Measurements from ENCODE around the gene ESPNL.

The ESPNL gene

DNA sequence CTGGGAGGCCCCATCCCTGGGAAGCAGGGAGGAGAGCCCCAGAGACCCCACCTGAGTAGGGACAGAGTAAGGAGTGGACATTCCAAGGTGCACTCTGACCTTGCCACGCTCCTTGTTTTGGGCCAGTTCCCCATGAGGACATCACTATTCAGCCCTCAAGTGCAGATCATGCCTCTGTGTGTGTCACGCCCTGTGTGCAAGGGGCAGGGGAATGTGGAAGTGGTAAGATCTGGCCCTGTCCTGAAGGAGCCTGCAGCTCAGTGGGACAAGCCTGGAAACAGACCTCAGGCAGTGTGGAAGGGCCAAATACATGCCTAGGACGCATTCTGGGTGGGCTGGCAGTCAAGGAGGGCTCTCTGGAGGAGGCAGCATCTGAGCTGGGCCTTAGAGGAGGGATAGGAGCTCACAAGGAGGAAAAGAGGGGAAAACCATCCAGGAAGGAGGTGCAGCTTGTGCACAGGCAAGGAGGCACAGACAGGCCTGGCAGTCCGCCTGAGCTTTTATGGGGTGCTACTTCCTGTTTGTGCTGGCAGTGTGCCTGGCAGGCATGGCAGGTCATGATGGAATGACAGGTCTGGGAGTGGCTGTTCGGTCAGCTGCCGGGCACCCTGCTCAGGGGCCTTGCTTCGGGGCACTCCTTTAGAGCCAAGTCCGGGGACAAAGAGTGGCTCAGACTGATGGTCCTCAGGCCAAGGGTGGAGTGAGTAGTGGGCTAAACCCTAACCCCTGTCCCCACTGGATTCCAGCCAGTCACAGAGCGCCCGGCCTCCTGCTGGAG lies 41.6 kb downstream of the ESPNL start:
- no peak for DNase-seq (ENCODE audit: low read depth)

DNA sequence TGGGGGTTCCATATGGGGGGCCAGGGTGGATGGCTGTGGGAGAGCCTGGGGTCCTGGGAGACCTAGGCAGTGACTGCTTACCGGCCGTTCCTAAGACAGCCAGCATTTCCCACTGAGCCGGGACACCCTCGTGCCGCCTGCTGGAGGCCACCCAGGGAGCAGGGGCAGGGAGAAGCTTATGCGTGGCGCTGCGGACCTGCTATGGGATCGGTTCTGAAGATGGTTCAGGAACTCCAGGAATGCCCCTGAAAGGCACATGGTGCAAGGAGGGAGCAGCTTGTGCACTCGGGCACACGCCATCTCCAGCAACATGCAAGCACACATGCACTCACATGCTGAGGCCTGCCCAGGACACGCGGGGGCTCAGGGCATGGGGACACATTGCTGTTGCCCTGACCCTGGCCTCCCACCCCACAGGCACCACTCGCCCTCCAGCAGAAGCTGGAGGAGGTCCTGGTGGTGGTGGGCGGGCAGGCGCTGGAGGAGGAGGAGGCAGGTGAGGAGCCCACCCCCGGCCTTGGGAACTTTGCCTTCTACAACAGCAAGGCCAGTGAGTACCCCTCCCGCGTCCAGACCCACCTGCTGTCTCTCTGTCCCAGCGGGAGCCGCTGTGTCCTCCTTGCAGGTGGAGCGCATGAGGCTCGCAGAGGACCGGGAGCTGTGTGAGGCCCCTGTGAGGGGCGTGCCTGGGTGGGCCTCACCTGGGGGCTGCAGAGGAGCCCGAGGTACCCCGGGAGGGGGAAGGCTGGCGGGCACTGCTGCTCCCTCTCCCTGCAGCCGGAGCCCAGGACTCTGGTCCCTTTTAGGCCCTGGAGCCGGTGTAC lies 42.5 kb downstream of the ESPNL start:
- DNase-seq (ENCODE audit: low read depth), result no peak

DNA sequence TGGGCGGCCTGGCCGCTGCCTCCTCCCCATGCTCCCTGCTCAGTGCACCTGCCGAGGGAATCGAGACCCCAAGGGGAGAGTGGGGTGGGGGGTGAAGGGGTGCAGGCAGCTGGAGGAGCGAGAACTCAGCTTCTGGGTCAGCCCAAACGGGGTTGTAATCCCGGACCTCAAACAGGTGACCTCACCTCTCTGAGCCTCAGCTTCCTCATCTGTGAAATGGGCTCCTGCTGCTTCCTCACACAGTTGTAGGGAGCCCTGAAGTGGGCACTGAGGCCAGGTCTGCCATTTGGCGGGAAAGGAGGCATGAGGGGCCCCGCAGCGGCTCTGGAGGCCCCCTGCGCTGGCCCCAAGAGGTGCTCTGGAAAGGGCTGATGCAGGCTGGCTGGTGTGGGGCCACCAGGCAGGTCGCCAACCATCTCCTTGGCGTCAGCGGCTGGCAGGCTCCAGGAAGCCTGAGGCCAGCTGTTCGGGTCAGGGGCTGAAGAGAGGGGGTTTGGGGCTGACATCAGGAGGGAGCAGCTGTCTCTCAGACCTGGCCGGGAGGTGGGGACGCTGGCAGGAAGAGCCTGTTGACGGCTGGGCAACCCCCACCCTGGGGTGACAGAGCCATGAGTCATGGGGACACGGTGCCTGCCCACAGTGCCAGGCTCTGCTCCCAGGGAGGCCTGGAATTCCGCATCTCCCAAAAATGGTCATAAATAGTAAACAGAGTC lies 43.3 kb downstream of the ESPNL start:
- DNase-seq (ENCODE audit: low read depth), result peak; percentile 68

DNA sequence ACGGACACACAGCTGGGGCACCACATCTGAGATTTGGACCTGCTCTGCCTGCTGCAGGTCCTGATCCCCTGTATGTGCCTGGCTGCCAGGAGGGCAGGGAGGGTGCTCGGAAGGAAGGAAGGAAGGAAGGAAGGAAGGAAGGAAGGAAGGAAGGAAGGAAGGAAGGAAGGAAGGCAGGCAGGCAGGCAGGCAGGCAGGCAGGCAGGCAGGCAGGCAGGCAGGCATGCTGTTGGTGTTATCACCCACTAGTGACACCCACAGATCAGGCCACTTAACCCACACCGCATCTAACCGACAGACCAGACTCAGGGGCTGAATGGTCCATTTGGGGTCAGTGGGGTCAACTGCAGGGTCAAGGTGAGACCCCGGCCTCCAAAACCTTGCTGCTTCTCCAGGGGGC lies 44.1 kb downstream of the ESPNL start:
- DNase-seq (ENCODE audit: low read depth), result no peak

DNA sequence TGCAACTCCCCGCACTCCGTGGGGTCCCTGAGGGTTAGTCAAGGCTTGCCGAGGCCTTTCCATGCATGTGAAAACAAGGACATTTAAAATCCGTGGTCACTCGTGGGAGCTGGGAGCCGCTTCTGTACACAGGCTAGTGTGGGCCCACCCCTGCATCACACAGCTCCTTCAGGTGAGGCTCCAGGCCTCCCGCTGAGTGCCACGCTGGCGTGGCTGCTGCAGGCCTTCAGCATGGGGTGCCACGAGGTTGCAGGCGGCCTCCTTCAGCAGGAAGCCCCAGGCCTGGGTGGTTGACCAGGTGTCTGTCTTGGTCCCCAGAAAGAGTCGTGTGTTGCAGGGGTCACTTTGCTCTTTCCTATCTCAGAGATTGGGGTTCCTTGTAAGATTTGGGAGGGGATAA lies 44.9 kb downstream of the ESPNL start:
- no peak for DNase-seq (ENCODE audit: low read depth)

DNA sequence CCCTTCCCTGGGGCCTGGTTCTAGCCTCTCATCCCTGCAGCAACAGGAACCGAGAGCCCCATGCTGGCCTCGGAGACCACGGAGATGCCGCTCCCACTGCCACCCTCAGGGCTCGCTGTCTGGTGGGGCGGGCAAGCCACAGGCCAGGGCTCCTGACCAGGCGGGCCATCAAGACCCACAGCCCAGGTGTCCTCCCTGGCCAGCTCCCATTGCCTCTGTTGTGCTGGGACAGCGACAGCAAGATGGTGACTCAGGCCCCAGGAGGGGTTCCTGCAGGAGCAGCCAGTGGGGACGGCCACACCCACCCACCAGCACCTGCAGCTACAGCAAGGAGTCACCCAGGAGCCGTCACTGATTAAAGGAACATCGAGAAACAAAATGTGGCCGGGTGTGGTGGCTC lies 45.7 kb downstream of the ESPNL start:
- DNase-seq (ENCODE audit: low read depth), result no peak

DNA sequence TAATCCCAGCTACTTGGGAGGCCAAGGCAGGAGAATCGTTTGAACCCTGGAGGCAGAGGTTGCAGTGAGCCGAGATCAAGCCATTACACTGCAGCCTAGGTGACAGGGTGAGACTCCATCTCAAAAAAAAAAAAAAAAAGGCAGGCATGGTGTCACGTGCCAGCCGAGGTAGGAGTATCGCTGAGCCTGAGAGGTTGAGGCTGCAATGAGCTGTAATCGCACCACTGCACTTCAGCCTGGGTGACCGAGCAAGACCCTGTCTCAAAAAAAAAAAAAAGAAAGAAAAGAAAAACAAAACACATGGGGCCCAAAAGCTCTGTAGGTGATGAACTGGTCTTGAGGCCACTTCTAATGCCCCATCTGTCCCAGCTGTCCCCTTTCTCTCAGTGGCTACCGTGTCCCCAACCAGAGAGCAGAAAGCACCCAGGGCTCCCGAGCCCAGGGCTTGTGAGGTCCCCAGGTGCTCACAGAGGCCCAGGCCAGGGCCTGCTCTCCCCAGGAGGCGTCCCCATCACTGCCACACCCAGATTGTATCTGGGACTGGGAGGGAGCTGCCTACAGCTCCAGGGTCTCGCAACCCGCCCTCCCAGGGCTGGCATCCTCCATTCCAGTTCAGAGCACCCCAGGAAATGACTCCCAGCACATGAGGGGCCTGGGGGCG lies 46.9 kb downstream of the ESPNL start:
- DNase-seq (ENCODE audit: low read depth), result no peak

DNA sequence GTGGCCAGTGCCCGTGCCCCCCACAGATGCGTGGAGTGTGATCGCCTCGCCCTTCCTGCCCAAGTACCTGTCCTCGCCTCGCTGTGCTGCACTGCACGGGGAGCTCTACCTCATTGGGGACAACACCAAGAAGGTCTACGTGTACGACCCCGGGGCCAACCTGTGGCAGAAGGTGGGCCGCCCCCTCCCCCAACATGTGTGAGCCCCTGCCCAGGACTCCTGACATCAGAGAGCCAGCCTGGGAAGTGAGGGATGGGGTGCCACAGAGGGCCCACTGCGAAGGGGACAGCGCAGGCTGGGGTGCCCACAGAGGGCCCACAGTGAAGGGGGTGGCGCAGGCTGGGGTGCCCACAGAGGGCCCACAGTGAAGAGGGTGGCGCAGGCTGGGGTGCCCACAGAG lies 48.8 kb downstream of the ESPNL start:
- DNase-seq (ENCODE audit: low read depth), result no peak

DNA sequence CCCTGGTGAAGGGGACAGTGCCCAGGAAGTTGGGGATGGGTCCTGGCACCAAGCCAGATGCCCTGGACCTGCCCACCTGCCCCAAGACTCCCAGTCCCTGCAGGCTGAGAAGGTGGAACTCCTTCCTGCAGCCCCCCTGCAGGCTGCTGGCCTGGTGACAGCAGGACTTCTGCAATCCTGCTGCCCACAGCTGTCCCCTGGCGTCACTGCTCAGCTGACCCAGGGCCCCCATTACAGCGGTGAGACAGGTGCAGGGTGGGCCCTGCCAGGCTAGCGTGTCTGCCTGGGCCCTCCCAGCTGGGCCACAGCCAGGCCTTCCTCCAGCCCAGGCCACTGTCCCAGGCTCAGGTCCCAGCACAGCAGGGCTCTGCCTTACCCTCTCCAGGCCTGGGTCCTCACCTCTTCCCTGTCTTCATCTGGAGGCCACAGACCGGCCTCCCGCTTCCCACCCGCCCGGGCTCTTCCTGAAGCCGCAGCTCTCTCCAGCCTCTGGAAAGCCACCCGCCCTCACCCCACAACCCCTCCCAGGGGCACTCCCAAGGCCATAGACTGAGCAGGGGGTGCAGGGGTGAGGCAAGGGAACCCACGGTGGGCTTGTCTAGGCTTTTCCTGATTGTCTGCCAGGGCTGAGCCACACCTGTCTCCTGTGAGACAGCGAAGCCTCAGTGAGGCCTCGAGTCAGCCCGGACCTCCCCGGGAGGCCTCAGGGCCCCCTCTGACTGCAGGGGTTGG lies 49.9 kb downstream of the ESPNL start:
- no peak for DNase-seq (ENCODE audit: low read depth)

DNA sequence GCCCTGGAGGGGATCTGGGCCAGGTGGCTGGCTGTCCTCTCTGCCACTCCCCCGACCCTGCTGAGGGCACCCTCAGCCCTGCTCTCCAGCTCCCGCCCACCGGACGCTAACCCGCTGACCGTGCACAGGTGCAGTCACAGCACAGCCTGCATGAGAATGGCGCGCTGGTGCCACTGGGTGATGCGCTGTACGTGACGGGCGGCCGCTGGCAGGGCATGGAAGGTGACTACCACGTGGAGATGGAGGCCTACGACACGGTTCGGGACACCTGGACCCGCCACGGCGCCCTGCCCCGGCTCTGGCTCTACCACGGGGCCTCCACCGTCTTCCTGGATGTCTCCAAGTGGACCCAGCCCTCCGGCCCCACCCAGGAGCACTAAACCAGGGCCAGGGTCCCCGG lies 50.5 kb downstream of the ESPNL start:
- DNase-seq (ENCODE audit: low read depth), result no peak

DNA sequence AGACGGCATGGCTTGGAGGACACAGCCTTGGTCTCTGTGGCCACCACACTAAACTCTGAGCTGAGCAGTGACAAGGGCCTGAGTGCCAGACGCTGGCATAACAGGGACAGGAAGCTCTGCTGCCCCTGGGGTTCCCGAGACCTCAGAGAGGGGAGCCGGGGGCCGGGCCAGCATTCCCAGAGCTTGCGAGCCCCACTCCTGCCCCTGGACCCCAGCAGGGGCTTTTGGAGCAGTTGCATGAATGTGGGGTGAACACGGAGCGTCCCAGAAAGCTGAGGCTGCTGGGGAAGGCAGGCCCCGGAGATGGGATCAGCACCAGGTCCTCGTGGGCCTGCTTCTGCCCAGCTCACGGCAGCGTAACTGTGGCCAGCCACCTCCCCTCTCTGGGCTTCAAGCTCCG lies 51.1 kb downstream of the ESPNL start:
- no peak for DNase-seq (ENCODE audit: low read depth)

DNA sequence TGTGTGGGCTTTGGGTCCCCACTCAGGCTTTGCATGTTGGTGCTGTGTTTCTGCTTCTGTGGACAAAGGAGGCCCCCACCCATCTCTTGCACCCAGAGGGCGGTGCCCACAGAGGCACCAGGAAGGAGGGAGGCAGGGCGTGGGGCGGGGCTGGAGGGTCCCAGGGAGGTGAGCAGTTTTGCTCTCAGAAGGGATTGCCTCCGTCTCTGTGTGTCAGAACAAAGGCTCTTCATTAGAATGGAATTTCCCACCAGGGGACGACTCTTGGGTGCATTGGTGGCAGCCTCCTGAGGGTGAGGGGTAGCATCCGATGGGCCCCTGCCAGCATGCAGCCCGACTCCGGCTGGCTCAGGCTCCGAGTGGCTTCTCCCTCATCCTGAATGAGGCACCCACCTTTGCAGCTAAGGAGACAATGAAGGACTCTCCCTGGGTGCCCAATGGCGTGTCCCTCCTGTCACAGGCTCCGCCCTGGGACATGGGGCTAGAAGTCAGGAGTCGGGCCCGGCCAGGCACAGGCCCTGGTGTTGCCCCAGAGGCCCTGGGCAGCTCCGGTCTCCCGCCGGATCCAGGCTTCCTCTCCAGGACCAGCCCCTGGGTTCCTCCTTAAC lies 51.6 kb downstream of the ESPNL start:
- DNase-seq (ENCODE audit: low read depth), result no peak

DNA sequence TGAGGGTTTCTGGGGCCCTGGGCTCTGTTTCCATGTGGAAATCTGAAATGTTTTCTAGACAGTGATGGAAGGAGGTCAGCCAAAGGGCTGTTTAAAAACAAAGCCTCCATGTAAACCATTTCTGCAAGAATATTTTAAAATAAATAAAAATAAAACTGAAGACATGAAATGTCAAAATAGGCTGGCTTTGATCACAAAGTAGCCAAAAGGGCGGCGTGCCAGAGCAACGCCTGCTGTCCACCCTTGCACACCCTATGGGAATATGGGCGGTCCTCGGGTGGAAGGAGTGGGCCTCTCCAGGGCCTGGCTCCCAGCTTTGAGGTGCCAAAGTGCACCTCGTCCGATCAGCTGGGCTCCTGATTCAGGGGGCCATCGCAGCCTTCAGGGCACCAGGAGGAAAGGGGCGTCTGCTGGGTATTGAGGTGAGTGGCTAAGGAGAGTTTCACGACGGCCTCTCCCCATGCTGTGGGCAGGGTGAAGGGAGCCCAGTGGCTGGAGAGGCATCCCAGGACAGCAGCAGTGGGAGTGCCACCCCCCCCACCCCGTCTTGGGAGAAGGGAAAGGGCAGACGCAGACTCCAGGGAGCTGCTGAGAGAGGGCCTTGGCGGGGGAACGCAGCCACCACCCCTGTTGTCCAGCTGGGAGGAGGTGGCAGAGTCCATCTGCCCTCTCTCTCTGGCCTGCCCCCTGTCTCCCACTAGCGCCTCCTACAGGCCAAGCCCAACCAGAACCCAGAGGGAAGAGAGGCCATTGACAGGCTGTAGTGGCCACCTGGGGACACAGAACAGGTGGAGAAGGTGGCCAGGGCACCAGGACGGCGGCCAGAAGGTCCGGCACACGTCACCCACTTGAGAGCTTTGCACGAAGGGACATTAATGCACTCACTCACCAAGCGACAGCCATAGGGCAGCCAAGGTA lies 52.9 kb downstream of the ESPNL start:
- DNase-seq (ENCODE audit: low read depth), result no peak

DNA sequence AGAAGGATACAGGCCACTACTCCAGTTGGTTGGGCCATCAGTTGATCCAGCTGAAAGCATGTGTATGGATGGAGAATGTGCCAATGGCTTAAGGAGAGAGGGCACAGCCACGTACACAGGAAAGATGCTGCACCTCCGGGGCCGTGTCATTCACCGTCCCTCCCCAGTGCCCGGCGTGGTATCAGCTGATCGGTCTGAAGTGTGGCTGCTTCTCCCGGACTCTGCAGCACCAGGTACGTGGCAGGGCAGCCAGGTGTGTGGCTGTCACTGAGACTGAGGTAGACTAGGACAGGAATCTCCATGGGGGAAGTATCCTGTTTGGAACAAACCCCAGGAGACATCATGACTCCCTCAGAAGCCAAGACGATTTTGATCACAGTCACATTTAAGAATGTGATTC lies 54.4 kb downstream of the ESPNL start:
- no peak for DNase-seq (ENCODE audit: low read depth)

DNA sequence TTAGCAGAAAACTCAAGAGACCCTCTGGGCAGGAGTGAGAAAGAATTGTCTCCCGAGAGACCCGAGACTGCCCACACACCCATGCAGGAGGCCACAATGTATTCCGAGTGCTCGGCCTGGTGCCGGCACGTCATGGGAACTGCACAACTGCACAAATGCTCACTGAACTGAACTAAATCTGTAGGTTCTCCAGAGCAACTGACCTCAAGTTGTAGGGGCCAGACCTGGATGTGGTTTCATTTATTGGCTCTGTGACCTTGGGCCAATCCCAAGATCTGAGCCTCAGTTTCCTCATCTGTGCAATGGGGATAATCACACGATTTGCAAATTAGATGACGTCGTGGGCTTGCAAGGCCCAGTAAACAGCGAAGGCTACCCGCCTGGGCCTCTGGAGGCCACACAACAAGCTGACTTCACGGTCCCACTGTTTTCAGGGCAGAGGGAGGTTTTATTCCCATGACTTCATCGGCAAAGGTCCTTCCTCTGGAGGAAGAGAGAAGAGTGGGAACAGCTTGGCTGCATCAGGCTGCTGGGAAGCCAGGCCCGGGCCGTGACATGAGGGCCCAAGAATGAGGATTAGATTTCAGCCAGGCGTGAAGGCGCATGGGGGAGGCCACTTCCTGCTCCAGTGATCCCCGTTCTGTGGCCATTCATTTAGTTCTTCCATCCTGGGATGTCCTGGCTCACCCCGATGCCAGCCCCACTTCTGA lies 55.1 kb downstream of the ESPNL start:
- no peak for DNase-seq (ENCODE audit: low read depth)

DNA sequence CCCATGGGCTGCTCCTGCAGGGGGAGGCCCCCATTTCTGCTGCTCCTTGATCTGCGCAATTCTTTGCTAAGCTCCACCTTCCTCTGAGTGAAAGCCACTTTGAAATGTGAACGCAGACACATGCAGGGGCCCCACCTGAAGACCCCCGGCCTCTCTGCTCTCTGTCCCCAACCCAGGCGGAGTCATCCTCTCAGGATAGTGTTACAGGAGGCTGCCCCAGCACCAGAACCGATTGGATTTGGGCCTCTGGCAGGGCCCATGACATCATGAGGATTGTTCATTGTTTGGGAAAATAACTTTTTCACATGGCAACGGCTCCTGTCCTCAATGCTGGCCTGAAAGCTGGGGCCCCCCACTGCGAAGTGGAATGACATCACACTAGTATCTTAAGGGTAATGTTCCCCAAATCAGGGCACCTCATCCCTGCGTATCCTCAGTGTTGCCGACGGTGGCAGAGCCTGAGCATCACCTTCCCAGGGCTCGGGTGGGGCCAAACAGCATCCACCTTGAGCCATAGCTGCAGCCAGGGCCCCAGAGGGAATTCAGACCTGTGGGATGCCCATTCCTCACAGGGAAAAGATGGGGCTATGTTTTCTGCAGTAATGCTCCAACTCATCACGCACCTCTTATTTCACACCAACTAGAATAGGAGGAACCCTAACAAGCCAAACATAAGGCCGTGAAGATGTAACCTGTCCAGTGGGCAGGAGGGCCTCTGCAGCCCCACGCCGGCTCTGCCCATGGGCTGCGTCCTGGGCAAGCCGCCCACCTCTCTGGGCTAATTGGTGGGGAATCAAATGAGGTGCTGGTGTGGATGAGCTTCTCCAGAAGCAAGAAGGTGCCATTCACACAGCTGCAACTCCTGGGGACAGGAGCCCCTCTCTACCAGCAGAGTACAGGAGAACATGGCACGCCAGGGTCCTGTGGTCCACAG lies 55.9 kb downstream of the ESPNL start:
- DNase-seq (ENCODE audit: low read depth), result no peak

DNA sequence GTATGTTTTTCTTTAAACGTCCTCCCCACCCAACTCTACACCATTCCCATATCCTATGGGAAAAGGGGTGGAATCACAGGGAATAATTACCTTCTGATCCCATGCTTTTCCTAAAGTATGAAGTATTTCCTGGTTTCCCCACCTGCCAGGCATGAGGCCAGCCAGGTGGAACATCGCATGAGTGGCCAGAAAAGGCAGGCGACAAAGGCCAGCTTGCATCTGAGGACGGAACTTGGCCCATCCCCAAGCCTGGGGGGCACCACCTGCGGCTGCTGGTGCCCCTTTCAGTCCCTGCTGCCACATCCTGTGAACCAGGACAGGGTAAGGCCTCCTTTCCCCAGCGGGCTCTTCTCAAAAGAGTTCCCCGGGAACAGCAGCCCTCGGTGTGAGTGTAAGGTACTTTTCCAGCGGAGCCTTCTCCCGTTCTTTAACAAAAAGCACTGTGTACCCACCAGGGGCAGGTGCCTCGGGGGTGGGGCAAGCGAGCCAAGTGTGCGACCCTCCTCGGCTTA lies 57.4 kb downstream of the ESPNL start:
- no peak for DNase-seq (ENCODE audit: low read depth)

DNA sequence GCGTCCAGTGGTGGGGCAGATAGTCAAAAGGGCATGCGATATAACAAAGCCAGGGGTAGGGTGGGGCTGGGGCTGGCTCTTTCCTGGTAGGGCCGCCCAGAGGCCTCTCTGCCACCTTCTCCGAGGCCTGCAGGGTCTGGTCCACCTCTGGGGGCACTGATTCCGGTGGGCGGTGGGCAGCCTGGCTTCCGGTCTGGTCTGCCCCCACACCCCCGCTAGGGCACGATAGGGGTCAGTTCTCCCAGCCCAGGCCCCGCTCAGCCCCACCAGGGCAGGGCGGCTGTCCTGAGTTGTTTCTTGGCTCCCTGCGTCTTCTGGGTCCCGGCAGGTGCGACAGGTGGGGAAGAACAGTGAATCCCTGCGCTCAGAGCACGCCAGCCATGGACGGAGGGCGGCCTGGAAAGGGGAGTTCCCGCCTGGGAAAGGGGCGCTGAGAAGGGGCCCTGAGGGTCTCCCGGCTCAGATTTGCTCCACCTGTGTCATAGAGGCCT lies 57.9 kb downstream of the ESPNL start:
- no peak for DNase-seq (ENCODE audit: low read depth)
